ENCODE data around the gene FXN.

- TF ChIP-seq CTCF (IDR thresholded peaks at IDR 0.05; ENCODE audit: poor library complexity) (peak; percentile 88), EZH2 (IDR thresholded peaks at IDR 0.05; ENCODE audit: borderline replicate concordance) (no peak)
Measured at GRCh38 chr9:68999393-69000105, 36.0 kb upstream of the FXN start.

Data from hepatocyte (in vitro differentiated cells).